GM21390 (cell line): Measurements from ENCODE around the gene PAPLN.

Experiments used
- ATAC-seq: cut with Tn5 transposase; IDR thresholded peaks from one replicate; pipeline ENCODE4 v1.9.1; 2021; ENCODE audit not compliant: unreplicated experiment

The PAPLN gene

DNA sequence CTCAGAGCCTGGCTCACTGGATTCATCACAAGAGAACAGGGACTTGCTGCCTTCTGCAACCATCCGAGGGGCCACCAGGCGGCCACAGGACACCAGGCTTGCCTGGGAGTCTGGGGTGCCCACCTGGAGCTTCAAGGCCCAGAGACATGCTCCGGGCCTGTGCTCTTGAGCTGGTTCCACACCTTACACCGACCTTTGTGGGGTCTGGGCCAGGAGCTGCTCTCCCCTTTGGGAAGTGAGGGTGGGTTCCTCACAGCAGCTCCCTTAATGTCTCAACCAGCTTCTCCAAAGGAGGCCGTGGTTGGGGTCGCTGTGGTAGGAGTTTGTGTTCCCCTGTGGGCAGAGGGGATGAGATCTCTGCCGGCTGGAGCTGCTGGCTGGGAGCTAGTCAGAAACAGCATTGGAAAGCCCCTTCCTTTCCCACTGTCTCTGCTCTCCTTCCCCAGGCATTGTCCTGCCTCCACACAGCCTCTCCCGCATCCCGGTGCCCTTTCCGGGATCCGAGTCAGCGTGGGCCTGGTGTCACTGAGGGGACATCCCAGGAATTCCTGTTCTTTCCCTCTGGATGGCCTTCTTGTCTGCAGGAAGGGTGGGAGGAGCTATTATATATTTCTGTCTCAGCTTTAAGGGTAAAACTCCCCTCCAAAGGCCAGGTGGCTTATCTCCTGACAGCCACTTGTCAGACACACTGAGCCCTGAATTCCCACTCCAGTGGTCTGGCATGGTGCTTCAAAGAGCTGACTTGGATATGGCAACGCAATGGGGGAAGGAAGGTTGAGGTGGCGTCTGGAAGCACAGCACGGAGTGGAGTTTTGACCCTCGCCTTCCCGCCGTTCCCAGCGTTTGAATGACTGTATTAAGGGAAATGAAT lies 5.1 kb upstream of the PAPLN start:
- ATAC-seq, result no peak

DNA sequence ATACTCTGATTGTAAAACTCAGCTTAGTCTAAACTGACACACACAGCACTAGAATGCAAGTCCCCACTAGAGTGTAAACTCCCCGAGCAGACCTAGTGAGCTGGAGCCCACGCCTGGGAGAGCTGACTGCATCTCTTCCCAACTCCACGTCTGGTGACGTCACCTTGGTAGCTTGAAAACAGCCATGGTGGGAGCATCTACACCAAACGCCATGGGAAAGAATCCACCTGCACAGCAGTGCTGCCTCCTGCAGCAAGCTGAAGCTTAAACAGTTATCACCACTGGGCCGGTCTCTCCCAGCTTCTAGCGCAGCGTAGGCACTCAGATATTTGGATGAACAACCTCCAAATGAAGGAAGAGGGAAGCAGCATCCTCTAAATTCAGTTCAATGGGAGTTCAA lies 4.3 kb upstream of the PAPLN start:
- no peak for ATAC-seq

DNA sequence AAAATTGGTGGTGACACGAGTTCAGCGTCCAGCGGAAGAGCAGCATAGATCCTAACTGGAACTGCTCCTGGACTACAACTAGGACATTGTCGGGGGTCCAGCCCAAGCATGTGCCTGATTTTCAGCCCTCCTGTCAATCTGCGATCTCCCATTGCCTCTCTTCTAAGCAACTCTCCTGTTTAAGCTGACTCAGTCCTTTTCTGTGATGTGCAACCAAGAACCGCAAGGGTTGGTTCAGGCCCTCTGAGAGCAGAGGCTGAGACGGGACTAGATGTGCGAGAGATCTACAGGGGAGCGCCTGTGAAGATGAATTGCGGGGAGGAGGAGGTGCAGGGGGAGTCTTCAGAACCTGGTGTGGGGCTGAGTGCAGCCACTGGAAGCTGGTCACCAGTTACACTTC lies 3.7 kb upstream of the PAPLN start:
- ATAC-seq, result no peak

DNA sequence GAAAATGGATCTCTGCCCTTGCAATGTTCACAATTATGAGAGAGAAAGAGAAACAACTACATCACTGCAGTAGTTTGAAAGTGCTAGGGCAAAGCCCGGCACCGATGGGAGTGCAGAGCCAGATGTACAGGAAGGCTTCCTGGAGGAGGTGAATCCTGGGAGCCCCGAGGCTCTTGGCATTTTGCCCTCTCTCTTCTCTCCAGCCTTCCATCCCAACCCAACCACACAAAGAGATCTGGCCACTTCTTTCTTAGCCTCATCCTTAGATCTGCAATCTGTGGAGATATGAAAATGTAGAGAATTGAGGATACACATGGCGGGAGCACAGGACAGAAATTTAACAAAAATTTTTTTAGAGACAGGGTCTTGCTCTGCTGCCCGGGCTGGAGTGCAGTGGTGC lies 3.3 kb upstream of the PAPLN start:
- no peak for ATAC-seq

DNA sequence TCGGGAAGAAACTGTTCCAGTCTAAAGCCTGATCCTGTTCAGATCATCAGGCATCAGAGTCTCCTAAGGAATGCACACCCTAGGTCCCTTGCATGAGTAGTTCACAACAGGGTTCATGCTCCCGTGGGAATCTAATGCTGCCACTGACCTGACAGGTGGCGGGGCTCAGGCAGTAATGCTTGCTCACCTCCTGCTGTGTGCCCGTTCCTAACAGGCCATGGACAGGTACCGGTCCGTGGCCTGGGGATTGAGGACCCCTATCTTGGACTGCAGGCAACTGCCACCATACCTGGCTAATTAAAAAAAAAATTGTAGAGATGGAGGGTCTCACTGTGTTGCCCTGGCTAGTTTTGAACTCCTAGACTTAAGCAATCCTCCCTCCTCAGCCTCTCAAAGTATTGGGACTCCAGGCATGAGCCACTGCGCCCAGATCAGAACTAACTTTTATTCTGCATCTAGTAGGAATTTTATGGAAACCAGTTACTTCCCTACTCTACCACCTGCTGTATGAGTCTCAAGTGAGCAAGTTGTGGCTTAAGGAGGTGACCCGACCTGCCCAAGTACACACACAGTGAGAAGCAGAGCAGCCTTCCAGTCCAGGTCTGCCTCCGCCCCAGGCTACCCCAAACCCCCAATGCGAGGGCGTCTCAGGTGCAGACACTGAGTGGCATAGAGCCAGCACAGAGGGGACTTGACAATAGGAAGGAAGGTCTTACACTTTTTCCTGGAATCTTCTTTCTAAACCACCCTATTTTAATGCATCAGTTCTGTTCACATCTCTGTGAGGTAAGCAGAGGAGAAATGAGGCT lies 2.5 kb upstream of the PAPLN start:
- ATAC-seq, result no peak

DNA sequence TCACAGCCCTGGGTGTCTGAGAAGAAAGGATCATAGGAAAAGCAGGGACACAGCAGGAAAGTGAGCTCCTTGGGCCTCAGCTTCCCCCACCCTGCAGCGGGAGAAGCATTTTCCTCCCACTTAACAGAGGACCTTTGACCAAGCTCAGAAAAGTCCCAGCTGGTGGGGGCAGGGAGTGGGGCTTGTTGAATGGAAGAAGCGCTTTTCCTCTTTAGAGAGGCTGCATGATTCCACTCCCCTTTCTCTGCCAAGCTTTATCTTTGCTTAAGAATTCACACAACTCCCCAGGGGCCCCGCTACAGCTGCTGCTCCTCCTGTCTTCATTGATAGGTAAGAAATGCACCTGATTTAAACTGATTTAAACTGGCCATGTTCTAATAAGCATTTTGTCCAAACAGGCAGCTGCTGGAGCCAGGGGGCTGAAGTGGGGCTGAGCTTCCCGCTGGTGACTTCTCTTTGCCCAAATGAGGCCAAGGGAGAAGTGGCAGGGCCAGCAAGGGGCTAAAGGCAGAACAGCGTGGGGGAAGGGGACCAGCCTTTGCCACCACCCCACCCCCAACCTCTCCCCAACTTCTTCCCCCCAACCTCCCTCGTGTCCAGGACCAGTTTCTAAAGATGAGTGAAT lies 1.7 kb upstream of the PAPLN start:
- ATAC-seq, result no peak

DNA sequence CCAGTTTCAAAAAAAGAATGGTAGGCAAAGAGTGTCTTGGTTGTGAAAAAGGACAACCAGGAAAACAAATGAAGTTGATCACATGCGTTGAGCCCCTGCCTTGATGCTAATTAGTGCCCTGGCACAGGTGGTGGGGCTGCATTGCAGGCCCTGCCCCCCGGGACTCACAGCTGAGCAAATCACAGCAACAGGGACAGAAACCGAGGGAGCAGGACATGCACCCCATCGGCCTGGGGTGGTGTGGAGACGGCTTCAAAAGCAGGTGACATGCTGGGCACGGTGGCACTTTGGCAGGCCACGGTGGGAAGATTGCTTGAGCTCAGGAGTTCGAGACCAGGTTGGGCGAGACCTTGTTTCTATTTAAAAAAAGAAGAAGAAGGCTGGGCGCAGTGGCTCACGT lies 1.1 kb upstream of the PAPLN start:
- ATAC-seq, result no peak

DNA sequence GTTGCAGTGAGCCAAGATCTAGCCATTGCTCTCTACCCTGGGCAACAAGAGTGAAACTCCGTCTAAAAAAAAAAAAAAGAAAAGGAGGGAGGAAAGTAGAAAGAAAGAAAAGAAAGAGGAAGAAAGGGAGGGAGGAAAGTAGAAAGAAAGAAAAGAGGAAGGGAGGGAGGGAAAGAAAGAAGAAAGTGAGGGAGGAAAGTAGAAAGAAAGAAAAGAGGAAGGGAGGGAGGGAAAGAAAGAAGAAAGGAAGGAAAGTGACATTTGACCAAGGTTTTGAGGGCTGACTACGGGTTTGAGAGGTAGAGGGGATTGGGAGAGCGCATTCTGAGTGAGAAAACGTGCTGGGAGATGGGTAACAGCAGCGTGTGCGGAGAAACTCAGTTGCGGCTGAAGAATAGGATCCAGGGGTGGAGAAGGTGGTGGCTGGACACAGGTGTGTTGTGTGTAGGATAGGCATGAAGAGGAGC lies 521 bp upstream of the PAPLN start:
- ATAC-seq, result no peak

DNA sequence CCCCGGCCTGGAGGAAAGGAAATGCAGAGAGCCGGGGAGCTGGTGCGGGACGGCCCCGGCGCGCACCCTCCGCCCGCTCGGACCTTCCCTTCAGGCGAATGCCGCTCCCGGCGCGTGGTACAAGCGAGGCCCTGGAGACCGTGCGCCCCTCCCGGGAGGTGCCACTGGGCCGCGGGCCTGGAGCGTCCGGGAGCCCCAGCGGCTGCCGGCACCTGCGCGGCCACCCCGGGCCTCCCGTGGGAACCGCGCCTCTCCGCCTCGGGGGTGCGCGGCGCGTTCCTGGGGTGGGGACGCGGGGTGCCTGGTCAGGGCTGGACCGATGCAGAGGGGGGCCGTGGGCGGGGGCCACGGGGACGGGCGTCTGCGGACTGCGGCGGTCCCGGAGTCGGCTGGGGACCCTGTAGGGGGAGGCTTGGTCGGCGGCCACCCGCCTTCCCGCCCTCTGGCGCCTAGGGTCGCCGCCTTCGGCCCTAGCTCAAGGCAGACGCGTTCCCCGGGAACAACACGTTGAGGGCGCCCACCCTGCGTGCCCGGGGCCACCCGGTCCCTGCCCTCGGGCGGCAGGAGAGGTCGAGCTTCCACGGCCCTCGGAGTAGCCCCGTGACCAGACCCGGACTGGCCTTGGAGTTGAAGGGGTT lies 599 bp downstream of the PAPLN start:
- ATAC-seq, result no peak

DNA sequence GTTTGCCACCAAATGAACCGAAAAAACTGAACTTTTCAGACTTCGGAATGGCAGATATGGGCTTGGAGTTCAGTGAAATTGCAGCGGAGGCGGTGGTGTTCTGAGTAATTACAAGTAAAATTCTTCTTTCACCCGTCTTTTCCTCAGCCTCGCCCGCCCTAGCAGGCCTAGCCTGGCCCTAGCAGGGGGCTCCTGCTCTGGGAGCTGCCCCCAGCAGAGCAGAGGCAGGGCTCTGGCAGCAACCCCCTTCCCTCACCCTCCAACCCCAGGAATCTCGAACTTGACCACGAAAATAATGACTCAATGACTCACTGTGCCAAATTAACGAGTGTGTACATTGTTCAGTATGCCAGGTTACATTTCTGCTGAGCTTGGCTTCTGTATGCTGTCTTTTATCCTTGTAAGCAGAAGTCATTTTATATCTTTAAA lies 1.1 kb downstream of the PAPLN start:
- ATAC-seq, result no peak

DNA sequence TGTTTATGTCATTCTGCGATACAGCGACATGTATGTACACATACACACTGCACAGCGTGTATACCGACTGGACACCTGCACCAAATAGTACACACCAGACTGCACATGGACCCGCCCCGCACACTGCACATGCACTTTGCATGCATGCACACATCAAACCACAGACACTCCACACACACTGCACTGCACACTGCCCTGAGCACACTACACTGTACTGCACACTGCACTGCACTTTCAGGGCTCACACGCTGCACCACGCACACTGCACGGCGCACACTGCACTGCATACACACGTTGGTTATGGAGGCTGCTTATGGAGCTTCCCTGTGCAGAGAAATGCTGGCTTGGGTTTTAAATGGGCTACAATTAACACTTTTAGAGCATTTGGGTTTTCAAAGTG lies 1.6 kb downstream of the PAPLN start:
- ATAC-seq, result no peak

DNA sequence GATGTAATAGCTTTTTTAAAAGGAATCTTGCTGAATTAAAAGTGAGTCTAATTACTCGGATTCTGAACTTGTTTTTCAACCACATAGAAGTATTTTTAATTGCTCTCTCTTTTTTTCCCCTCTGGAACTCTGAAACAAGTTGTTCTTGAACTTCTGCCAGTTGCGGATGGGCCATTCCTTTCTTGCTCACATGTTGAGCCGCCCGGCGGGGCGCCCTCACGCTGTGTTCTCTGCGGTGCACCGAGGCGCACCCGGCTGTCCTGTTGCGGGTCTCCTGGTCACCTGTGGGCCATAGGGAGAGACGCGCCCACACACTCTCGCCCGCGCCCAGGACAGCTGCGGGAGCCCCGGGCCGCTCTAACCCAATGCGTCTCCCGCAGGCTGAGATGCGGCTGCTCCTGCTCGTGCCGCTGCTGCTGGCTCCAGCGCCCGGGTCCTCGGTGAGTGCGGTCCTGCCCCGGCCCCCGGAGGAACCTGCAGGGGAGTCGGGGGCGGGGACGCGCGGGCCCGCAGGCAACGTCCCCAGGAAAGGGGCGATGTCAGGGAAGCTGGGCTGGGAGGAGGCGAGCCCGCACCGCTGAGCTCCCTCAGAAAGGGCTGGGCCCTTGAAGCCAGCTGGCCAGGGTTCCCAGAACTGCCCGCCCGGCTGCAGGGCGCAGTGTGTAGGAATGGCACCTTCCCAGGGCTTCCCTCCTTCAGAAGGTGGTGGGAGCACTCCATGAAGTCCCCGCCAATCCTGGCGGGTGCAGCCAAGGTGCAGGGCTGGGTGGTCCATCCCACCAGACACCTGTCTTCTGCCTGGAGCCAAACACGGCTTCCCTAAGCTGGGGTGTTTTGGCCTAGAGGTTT lies 2.3 kb downstream of the PAPLN start:
- ATAC-seq, result no peak

DNA sequence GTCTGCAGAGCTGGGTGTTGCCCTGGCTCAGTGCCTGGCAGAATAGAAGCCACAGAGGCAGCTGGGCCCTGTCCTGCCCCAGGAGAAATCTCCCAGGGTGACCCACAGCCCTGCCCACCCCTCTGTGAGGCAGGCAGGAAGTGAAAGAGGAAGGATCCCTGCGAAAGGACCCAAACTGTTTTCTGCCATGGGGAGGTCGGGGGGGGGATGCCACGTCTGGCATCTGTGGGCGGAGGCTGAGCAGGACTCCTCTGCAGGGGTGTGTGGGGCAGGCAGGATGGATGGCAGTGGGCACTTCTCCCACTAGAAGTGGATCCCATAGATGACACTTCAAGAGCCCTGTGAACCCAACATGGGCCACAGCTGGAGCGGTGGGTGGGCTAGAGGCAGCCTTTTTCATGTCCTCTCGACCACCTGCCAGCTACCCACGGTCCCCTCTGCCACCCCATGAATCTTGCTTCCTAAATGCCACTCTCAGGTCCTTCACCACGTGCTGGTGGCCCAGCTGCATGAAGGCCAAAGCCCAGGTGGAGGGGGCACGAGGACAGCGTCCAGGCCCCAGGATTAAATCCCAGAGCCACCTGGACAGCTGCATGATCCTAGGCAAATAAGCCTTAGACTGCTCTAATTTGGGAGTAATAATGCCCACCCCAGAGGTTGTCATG lies 3.6 kb downstream of the PAPLN start:
- no peak for ATAC-seq

DNA sequence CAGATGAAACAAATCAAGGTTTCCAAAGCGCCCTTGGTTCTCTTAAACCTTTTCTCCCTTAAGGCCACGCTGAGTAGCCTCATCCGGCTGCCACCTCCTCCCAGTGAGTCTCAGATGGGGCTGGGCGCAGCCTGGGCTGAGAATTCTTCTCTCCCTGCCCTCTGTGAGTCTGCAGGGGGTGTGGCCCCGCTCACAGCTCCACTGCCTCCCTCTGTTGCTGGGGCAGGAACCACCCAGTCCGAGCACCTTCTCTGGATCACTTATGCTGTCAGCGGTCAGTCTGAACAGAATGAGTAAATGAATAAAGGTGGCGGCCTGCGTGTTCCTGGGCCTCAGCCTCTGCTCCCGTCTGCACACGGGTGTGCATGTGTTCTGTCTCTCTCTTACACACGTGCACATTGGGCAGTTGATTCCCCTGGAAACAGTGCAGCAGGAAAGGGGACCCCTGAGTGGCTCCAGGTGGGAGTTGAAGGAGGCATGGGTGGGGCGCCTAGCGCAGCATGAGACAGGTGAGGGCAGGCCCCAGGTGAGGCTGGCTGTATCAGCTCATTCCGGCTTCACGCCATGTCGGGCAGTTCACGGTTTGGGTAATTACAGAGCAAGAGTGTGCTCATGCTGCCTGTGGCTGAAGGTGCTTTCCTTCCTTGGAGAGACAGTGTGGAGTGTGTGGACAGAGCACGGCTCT lies 4.3 kb downstream of the PAPLN start:
- no peak for ATAC-seq

DNA sequence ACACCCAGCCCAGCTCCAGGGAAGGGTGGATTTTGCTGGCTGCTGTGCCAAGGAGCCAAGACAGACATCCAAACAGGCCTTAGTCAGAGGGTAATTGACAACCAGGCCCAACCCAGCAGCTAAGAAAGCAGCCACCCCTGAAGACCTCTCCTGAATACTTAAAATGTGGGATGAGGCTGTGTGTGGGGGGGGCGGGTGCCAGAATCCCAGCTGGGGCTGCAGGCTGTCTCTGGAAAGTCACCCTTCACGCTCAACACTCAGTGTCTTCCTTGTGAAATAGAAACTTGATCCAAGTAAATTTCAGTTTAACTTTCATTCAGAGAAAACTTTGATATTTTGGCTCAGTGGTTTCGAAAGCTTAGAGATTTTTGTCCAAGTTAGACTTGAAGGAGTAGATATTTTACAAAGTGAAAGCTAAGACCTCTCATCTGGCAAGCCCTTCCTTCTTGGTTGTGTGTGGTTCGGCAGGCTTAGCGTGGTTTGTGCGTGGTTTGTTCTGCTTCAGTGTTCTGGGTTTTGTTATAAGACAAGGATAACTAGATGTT lies 5.1 kb downstream of the PAPLN start:
- no peak for ATAC-seq

DNA sequence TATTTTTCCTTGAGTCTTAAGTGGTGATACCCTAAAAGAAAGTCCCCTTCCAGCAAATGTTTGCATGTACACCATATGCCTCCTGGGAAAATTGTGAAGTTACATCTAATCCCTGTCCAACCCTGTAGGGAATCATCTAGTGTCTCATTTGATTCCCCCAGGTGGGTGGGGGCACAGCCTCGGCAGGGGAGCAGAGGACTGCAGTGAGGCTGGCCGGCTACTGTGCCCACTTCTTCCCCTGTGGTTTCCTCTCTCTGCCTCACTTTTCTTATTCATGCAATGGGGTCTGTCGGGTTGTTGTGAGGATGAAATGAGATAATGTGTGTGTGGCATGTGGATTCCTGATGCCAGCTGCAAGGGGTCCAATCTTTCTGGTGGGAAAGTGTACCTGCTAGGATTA lies 6.0 kb downstream of the PAPLN start:
- ATAC-seq, result no peak

DNA sequence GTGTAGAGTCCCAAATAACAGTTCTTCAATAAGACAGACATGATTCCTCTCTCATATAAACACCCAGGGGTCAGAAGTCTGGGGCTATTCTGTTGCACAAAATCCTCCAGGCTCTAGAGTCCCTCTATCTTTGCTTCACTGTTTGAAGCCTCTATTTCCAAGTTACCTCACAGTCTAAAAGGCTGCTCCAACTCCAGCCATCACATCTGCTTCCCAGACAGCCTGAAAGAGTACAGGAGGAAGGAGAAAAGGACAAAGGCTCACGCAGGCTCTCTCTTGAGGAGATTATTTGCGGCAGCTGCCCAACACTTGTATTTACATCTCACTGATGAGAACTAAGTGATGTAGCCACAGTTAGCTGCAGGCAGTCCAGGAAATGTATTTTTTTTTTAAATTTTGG lies 6.4 kb downstream of the PAPLN start:
- ATAC-seq, result no peak

DNA sequence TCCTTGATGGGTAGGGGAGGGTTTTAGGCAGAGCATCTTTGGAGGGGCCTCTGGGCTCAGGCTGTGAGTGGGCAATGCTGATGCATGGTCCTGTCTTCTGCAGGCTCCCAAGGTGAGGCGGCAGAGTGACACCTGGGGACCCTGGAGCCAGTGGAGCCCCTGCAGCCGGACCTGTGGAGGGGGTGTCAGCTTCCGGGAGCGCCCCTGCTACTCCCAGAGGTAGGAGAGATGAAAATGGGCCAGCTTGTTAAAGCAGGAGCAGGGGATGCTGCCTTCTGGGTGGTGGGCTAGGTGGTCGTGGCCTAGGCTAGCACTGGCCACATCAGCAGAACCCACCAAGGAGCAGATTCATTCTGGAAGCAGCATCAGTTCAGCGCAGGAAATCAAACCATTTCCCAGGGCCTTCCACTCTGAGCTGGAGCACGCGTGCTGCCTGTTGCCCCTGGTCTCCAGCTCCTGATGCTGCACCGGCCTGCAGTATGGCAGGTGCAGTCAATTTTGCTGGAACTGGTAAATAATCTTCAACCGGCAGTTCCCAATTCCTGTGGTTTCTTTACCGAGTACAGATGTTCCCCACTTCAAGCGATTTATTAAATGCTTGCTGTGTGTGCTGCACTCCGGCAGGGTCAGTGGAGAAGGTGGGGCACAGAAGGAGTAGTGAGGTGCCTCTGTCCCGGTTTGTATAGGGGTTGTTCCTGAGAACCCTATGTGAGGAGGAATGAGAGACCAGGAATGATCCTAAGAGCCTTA lies 7.4 kb downstream of the PAPLN start:
- no peak for ATAC-seq
